ENCODE data around the gene PRKCI. TPM values are rescaled to one million over a fixed set of nuclear protein-coding genes. Genes with fewer than 3 reads are reported as not detected.
"Not testable (repeated sequence)": the region's sequence is repeated elsewhere in the genome, so short reads cannot be mapped to it uniquely, and the experiment has no call there.

PRKCI gene
- 88.2 TPM for total RNA-seq
- polyA plus RNA-seq, result 15.5 TPM

DNA sequence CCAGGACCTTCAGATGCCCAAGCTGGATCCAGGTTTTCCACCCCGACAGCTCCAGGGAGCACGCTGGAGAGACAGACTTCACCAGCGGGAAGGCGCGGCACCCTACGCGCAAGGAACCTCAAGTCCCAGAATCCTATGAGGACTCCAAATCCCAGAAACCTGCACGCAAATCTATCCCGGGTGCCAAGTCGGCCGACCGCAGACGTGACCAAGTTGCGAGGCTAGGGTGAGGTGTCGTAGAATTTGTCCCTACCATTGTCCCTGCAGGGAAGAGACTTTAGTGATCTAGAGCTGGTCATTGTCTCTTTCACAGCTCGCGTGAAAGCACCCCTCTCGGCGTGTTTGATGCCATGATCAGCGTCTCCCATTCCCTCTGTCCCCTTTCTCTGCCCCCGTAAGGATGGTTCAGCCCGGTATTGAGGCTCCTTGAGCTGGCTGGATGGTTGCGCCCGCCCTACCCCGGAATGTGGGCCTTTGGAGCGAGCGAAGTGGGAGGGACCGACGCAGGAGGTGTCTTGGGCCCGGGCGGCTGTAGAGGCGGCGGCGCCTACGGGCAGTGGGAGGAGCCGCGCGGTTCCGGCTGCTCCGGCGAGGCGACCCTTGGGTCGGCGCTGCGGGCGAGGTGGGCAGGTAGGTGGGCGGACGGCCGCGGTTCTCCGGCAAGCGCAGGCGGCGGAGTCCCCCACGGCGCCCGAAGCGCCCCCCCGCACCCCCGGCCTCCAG lies at the start of gene PRKCI:
Gene PRKCI (plus strand): TSS at position 501 of the 723 bp plus-strand sequence. CDS start 246 bp downstream, outside the sequence.
- Histone ChIP-seq H3K36me3 (ENCODE audit: insufficient read depth) (no peaks in the 10 kb centered on the region), H3K4me3 (ENCODE audit: low read depth, low read length) (peak within 1 kb of the TSS; percentile 78), H3K4me1 (ENCODE audit: insufficient read depth) (no peaks in the 10 kb centered on the region), H3K27ac (ENCODE audit: low read depth) (peak within 1 kb of the TSS; percentile 85)
- DNase-seq (ENCODE audit: extremely low spot score), result peak; percentile 95
- WGBS, result under 1% methylated on average over 60 of the region's 60 CpGs

DNA sequence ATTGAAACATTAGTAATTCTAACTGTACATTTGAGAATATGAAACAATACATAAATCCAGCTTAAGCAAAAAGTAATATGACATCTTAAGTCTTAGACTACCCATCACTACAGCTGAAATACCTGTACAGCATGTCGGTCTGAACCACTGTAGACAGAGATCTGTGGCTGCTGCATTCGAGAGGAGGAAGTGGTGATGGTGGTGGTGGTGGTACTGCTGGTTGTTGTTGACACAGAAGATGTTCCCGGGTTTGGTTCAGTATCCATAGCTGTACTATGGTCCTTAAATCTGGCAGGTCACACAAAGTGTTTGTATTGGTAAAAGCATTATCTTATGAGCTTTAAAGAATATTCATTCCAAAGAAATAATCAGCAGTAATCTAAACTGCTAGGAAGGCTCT lies 43.6 kb upstream of the PRKCI start:
- Histone ChIP-seq H3K36me3 (ENCODE audit: insufficient read depth) (peaks cover 11% of the 10 kb centered on the region), H3K4me3 (ENCODE audit: low read depth, low read length) (no peak overlapping the region), H3K27ac (ENCODE audit: low read depth) (no peak overlapping the region)

DNA sequence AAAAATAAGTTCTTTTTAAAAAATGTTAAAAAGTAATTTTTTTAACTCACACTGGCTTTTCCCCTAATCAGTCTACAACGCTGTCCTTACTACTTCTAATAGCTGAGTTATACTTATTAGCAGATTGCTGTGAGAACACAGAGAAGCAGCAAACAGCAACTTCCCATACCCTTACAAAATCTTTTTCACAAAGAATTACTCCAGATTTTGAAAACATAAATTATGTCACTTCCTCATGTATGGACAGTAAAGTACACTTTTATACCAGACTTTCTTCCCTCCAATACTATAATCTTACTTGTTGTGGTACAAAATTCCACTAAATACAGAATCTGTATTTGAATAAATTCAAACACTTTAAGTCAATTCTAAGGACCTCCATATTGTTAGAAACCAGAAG lies 42.8 kb upstream of the PRKCI start:
- H3K4me3 ChIP-seq (ENCODE audit: low read depth, low read length), result peak overlapping the region; percentile 22

More for the DNA sequence above, 43.6 kb upstream of the PRKCI start:
- DNase-seq (ENCODE audit: extremely low spot score), result no peak
- H3K4me1 ChIP-seq (ENCODE audit: insufficient read depth), result peaks cover 1% of the 10 kb centered on the region
- WGBS, result 75% methylated on average over 3 of the region's 3 CpGs

DNA sequence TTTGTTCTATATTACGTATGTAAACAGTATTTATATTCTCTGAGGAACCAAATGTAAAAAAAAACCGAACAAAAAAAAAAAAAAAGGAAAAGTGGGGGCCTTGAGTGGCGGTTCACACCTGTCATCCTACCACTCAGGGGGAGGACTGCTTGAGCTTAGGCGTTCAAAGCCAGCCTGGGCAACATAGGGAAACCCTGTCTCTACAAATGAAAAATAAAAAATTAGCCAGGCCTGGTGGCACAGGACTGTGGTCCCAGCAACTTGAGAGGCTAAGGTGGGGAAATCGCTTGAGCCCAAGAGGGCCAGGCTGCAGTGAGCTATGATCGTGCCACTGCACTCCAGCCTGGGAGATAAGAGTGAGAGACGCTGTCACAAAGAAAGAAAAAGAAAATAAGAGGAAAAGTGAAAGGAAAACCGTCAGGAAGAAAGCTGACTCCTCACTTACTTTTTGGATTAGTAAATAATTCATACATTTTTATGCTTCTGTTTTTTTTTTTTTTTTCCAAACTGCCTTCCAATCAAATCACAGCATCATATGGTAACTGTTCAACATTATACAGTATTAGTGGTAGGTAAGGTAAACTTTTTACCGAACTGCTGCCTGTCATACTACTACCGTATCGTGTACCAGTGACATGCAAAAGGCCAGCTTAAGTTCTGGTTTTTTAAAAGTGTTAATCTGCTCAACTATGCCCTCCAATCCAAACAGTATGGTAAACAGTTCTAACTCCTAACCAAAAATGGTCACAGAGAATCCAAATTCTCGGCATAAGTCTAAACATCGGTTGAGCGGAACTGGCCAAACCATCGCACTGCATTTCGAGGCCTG lies 41.9 kb upstream of the PRKCI start:
- DNase-seq (ENCODE audit: extremely low spot score), result no peak
- peak overlapping the region; percentile 89 for H3K4me3 ChIP-seq (ENCODE audit: low read depth, low read length)
- H3K4me1 ChIP-seq (ENCODE audit: insufficient read depth), result peaks cover 1% of the 10 kb centered on the region
- 12% methylated on average over 16 of the region's 16 CpGs for WGBS
- H3K27ac ChIP-seq (ENCODE audit: low read depth), result peak overlapping the region; percentile 95
- peaks cover 8% of the 10 kb centered on the region for H3K36me3 ChIP-seq (ENCODE audit: insufficient read depth)

More for the DNA sequence above, 42.8 kb upstream of the PRKCI start:
- no peak for DNase-seq (ENCODE audit: extremely low spot score)
- 32% methylated on average over 1 of the region's 1 CpG for WGBS
- Histone ChIP-seq H3K36me3 (ENCODE audit: insufficient read depth) (peaks cover 11% of the 10 kb centered on the region), H3K27ac (ENCODE audit: low read depth) (no peak overlapping the region), H3K4me1 (ENCODE audit: insufficient read depth) (peaks cover 1% of the 10 kb centered on the region)

DNA sequence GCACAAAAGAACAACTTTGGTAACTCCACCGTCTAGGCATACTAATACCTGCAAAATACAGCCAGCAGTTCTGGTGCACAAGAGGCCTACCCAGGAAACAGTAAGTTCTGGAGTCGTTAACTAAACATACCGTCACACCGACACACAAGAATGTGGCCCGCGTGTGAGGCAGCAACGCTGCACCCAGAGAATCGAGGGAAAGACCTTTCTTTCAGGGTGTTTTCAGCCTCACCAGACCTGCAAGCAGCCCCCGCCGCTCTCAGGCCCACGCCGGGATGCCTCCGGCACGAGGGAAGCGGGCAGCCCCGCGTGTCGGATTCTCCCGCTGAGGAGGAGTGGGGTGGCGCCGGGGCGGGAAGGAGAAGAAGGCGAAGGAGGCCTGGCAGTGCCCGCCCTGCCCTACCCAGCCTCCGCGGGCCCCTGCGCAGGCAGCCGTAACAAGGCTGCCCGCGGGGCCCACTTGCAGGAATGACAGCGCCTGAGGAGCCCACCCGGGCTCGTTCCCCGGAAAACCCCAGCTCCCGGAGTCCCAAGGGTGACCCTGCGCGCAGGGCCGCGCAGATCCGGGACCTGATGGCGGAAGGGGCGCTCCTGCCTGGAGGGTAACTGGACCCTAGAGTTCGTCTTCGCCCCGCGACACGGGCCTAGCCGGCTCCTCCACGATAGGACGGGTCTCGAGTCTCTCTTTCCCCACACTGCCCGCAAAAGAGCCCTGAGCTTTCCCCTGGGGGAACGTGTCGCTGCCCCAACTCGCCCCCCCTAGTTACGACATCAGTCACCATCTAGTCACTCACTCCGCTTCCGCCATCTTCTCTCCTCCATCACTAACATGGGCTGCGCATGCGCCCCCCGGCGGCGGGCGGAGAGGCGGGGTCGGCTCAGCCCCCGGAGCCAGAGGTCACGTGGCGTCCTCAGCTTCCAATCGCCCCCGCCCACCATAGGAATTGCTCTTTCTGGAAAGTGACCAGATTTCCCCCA lies 41.0 kb upstream of the PRKCI start, which contains the start of gene PHC3:
Gene PHC3 (minus strand): TSS at position 826 of the 978 bp plus-strand sequence. CDS start 18 bp downstream, at position 808.
- peak; percentile 82 for DNase-seq (ENCODE audit: extremely low spot score)
- under 1% methylated on average over 71 of the region's 71 CpGs for WGBS
- H3K4me3 ChIP-seq (ENCODE audit: low read depth, low read length), result peak within 1 kb of the TSS; percentile 89
- H3K36me3 ChIP-seq (ENCODE audit: insufficient read depth), result peaks cover 5% of the 10 kb centered on the region
- peak within 1 kb of the TSS; percentile 95 for H3K27ac ChIP-seq (ENCODE audit: low read depth)
- H3K4me1 ChIP-seq (ENCODE audit: insufficient read depth), result peaks cover 1% of the 10 kb centered on the region

DNA sequence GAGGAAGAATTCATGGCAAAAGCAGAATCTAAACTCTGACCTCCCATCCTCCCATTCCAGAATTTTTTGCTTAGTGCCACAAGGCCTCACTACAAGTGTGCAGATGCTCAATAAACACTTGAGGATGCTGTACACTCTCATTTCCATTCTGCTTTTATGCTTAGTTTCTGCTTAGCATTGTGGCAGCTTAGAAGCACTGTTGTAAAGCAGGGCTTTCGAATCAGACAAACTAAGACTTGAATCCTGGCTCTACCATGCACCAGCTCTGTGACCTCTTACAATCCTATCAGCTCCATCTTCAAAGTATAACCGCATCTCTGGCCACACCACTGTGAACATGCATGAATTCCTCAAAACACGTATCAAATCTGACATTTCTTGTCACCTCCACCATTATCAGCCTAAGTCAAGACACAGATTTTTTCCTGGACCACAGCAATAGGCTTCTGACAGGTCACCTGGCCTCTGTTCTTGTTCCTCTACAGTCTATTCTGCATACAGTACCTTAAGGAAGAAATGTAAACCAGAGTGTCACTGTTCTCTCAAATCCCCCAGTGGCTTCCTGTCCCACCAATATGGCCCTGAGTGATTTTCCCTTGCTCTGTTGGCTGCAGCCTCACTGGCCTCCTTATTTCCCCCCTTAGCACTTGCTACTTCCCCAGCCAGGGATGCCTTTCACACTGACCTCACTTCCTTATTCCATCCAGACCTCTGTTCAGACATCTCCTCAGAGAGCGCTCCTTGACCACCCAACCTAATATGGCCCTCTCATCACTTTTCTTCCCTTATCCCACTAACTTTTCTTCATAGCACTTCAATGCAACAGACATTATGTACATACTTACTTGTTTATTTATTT lies 32.6 kb upstream of the PRKCI start:
- H3K36me3 ChIP-seq (ENCODE audit: insufficient read depth), result no peaks in the 10 kb centered on the region
- H3K4me1 ChIP-seq (ENCODE audit: insufficient read depth), result no peaks in the 10 kb centered on the region
- no peak overlapping the region for H3K4me3 ChIP-seq (ENCODE audit: low read depth, low read length)
- H3K27ac ChIP-seq (ENCODE audit: low read depth), result no peak overlapping the region
- no peak for DNase-seq (ENCODE audit: extremely low spot score)
- WGBS, result 84% methylated on average over 4 of the region's 4 CpGs

DNA sequence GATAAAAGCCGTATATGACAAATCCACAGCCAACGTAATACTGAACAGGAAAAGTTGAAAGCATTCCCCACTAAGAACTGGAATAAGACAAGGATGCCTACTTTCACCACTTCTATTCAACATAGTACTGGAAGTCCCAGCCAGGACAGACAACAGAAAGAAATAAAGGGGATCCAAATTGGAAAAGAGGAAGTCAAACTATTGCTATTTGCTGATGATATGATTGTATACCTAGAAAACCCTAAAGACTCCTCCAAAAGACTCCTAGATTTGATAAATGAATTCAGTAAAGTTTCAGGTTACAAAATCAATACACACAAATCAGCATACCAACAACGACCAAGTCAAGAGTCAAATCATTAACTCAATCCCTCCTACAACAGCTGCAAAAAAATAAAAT lies 26.5 kb upstream of the PRKCI start:
- not testable (repeated sequence) for H3K36me3 ChIP-seq (ENCODE audit: insufficient read depth); DNase-seq (ENCODE audit: extremely low spot score); H3K4me3 ChIP-seq (ENCODE audit: low read depth, low read length); H3K4me1 ChIP-seq (ENCODE audit: insufficient read depth); H3K27ac ChIP-seq (ENCODE audit: low read depth)
- WGBS, result 79% methylated on average over 3 of the region's 3 CpGs

DNA sequence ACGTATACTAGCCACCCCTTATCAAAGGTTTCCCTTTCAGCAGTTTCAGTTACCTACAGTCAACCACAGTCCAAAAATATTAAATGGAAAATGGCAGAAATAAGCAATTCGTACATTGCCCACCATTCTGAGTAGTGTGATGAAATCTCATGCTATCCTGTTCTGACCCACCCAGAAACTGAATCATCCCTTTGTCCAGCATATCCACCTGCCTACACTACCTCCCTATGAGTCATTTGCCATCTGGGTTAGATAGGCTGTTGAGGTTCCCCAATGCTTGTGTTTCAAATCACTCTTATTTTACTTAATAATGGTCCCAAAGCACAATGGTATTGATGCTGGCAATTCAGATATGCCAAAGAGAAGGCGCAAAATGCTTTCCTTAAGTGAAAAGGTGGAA lies 25.4 kb upstream of the PRKCI start:
- Histone ChIP-seq H3K4me1 (ENCODE audit: insufficient read depth) (no peaks in the 10 kb centered on the region), H3K27ac (ENCODE audit: low read depth) (no peak overlapping the region), H3K36me3 (ENCODE audit: insufficient read depth) (no peaks in the 10 kb centered on the region), H3K4me3 (ENCODE audit: low read depth, low read length) (no peak overlapping the region)
- DNase-seq (ENCODE audit: extremely low spot score), result no peak
- 94% methylated on average over 3 of the region's 3 CpGs for WGBS

DNA sequence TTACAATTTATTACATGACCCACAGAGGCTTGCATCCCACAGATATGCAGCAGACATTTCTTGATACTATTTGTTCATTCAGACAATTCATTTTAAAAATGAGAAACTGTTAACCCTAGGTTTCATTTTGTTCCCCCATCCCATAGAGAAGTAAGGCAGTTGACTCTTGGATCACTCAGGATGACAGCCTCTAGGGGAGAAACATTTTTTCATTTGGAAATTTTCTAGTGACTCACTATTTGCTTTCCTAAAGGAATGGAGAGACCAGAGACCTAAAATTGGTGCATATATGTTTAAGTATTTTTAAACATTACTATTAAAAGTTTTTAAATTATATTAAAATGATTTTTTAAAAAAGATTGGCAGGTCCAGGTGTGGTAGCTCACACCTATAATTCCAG lies 21.2 kb upstream of the PRKCI start:
- H3K4me1 ChIP-seq (ENCODE audit: insufficient read depth), result no peaks in the 10 kb centered on the region
- H3K36me3 ChIP-seq (ENCODE audit: insufficient read depth), result no peaks in the 10 kb centered on the region
- DNase-seq (ENCODE audit: extremely low spot score), result no peak
- no peak overlapping the region for H3K4me3 ChIP-seq (ENCODE audit: low read depth, low read length)
- H3K27ac ChIP-seq (ENCODE audit: low read depth), result no peak overlapping the region

DNA sequence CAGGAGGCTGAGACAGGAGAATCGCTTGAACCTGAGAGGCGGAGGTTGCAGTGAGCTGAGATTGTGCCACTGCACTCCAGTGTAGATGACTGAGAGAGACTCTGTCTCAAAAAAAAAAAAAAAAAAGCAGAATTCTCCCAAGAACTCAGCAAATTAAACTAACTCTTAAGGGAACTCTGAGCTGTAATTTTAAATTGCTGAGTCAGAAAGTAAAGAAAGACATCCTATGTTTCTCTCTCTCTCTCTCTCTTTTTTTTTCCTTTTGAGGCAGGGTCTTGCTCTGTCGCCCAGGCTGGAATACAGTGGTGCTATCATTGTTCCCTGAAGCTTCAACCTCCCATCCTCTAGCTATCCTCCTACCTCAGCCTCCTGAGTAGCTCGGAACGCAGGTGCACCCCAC lies 20.7 kb upstream of the PRKCI start:
- DNase-seq (ENCODE audit: extremely low spot score), result no peak
- 95% methylated on average over 5 of the region's 5 CpGs for WGBS
- H3K36me3 ChIP-seq (ENCODE audit: insufficient read depth), result no peaks in the 10 kb centered on the region
- no peaks in the 10 kb centered on the region for H3K4me1 ChIP-seq (ENCODE audit: insufficient read depth)
- no peak overlapping the region for H3K4me3 ChIP-seq (ENCODE audit: low read depth, low read length)
- H3K27ac ChIP-seq (ENCODE audit: low read depth), result no peak overlapping the region

DNA sequence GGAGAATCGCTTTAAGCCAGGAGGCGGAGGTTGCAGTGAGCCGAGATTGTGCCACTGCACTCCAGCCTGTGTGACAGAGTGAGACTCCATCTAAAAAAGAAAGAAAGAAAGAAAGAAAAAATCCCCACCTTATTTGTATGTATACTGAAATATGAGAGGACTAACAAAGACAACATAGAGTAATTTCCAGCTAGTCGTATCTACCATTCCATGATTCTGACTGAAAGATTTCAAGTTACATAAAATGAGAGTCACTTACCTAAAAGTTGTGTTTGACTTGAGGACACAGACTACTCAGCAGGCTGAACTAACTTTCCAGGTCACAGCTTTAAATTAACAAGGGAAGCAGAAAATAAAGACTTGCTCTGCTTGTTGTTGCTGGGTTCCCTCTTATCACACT lies 18.8 kb upstream of the PRKCI start:
- DNase-seq (ENCODE audit: extremely low spot score), result no peak
- H3K4me1 ChIP-seq (ENCODE audit: insufficient read depth), result no peaks in the 10 kb centered on the region
- 84% methylated on average over 4 of the region's 4 CpGs for WGBS

DNA sequence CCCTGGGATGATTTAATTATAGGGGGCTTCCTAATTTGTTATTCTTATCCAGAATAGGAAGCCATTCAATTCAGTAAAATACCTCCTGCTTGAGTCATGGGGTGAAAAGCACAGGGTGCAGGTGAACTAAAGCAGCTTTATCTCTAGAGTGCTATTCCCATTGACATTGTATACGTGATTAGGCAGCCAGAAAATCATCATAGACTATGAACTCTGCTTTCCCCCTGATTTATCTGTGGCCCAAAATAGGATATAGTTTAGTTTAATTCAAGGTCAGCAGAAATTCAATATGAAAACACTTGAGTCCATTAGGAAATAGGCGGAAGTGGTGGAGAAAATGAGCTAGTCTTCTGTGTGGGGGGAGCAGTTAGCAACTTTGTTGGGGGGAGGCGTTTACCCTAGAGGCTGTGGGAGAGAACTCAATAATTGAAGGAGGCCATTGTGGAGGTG lies 18.2 kb upstream of the PRKCI start:
- DNase-seq (ENCODE audit: extremely low spot score), result no peak

More for the DNA sequence above, 18.8 kb upstream of the PRKCI start:
- Histone ChIP-seq H3K4me3 (ENCODE audit: low read depth, low read length) (no peak overlapping the region), H3K36me3 (ENCODE audit: insufficient read depth) (no peaks in the 10 kb centered on the region), H3K27ac (ENCODE audit: low read depth) (no peak overlapping the region)

More for the DNA sequence above, 18.2 kb upstream of the PRKCI start:
- H3K4me1 ChIP-seq (ENCODE audit: insufficient read depth), result no peaks in the 10 kb centered on the region
- H3K4me3 ChIP-seq (ENCODE audit: low read depth, low read length), result no peak overlapping the region
- H3K27ac ChIP-seq (ENCODE audit: low read depth), result no peak overlapping the region
- no peaks in the 10 kb centered on the region for H3K36me3 ChIP-seq (ENCODE audit: insufficient read depth)
- 63% methylated on average over 3 of the region's 3 CpGs for WGBS

Data from urinary bladder (tissue), 4 donors.